BE2C (cell line): ENCODE measurements around the gene MRPL10.

Experiments
- DNase-seq: peaks from one replicate; pipeline ENCODE4 v3.0.0-alpha.2; 2020
- H3K27me3 ChIP-seq: fragments of 250-450 bp; sonication (Bioruptor Pico); 2 replicates; pipeline ENCODE4 v1.5.1; 2020; ENCODE audit warnings: mild to moderate bottlenecking
- H3K36me3 ChIP-seq: fragments of 250-450 bp; sonication (Bioruptor Pico); 2 replicates; pipeline ENCODE4 v1.5.1; 2020; ENCODE audit warnings: mild to moderate bottlenecking
- H3K4me1 ChIP-seq: fragments of 250-450 bp; sonication (Bioruptor Pico); 2 replicates; pipeline ENCODE4 v1.5.1; 2020
- H3K4me3 ChIP-seq: 2 replicates; pipeline ENCODE4 v1.5.1; 2011; ENCODE audit warnings: low read depth, low read length
- H3K9me3 ChIP-seq: fragments of 250-450 bp; sonication (Bioruptor Pico); 2 replicates; pipeline ENCODE4 v1.5.1; 2020
- TF ChIP-seq, protein P1 (sequence below): IDR thresholded peaks from 2 replicates; pipeline ENCODE4 v1.5.1; 2012; ENCODE audit warnings: mild to moderate bottlenecking, low read depth, low read length

MRPL10 gene

GRCh38 chr17:47810901-47811635 is 20.3 kb downstream of the MRPL10 start:
- H3K9me3 ChIP-seq: no peaks in the 10 kb centered on the region
- H3K27me3 ChIP-seq: no peaks in the 10 kb centered on the region
- DNase-seq: no peak

DNA sequence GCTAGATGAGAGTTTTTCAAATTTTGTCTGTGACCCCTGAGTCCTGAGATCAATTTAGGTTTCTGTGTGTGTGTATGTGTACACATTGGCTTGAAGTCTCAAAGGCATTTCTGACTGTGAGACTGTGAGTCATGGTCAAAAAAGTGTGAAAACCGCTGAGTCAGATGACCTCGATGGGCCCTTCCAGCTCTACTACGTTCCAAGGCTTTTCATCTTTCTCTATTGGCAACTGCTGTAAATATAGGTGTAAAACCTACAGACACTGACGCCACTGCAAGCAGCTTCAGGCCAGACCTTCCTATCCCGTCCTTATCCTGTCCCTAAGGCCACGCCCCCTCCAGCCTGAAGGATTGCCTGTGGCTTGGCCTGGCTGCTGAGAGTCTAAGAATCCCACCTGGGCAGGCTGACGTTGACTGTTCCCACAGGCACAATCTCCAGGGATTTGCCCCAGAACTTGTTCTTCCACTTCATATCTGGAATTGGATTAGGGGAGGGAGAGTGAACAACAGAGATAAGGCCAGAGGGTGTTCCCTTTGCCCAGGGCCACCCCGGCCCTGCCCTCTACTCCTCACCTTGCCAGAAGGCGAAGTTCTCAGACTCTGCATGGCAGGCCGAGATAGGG is 21.0 kb downstream of the MRPL10 start:
- Histone ChIP-seq H3K36me3 (peaks cover 23% of the 10 kb centered on the region), H3K27me3 (no peaks in the 10 kb centered on the region), H3K9me3 (no peaks in the 10 kb centered on the region), H3K4me1 (peaks cover 9% of the 10 kb centered on the region), H3K4me3 (no peak overlapping the region)
- TF ChIP-seq, protein P1, sequence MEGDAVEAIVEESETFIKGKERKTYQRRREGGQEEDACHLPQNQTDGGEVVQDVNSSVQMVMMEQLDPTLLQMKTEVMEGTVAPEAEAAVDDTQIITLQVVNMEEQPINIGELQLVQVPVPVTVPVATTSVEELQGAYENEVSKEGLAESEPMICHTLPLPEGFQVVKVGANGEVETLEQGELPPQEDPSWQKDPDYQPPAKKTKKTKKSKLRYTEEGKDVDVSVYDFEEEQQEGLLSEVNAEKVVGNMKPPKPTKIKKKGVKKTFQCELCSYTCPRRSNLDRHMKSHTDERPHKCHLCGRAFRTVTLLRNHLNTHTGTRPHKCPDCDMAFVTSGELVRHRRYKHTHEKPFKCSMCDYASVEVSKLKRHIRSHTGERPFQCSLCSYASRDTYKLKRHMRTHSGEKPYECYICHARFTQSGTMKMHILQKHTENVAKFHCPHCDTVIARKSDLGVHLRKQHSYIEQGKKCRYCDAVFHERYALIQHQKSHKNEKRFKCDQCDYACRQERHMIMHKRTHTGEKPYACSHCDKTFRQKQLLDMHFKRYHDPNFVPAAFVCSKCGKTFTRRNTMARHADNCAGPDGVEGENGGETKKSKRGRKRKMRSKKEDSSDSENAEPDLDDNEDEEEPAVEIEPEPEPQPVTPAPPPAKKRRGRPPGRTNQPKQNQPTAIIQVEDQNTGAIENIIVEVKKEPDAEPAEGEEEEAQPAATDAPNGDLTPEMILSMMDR: no peak
- peak; percentile 54 for DNase-seq

More at GRCh38 chr17:47810901-47811635, 20.3 kb downstream of the MRPL10 start:
- Histone ChIP-seq H3K4me1 (peaks cover 9% of the 10 kb centered on the region), H3K36me3 (peaks cover 25% of the 10 kb centered on the region), H3K4me3 (no peak overlapping the region)
- TF ChIP-seq, protein P1: no peak

GRCh38 chr17:47808830-47809480 is 22.4 kb downstream of the MRPL10 start:
- TF ChIP-seq, protein P1: no peak
- H3K36me3 ChIP-seq: peaks cover 21% of the 10 kb centered on the region
- no peak for DNase-seq
- H3K4me3 ChIP-seq: no peak overlapping the region
- H3K9me3 ChIP-seq: no peaks in the 10 kb centered on the region
- H3K4me1 ChIP-seq: peaks cover 9% of the 10 kb centered on the region
- no peaks in the 10 kb centered on the region for H3K27me3 ChIP-seq

- TF ChIP-seq, protein P1: no peak
- no peak for DNase-seq
- Histone ChIP-seq H3K9me3 (no peaks in the 10 kb centered on the region), H3K27me3 (0 out of 2 replicates have a peak, but pooled peaks cover 3% of the 10 kb centered on the region), H3K4me3 (no peak overlapping the region), H3K36me3 (peaks cover 21% of the 10 kb centered on the region), H3K4me1 (peaks cover 9% of the 10 kb centered on the region)
These were observed 23.1 kb downstream of the MRPL10 start for GRCh38 chr17:47808036-47808829.

DNA sequence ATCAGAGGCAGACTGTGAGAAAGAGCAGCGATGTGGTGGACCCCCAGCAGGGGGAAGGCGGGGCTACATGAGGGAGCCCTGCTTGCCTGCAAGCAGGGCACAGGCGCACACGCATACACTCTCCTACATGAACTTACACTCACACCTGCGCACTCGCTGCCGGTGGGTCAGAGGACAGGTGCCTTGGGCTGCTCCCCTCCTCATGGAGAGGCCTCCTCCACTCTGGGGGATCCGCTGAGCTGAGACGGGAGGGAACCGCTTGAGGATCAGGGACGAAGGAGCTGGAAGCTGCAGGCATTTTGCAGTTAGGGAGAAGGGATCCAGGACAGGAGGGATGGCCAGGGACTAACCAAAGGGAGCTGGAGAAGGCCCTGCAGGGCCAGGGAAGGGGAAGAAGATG is 23.9 kb downstream of the MRPL10 start:
- Histone ChIP-seq H3K36me3 (peaks cover 21% of the 10 kb centered on the region), H3K4me3 (no peak overlapping the region), H3K4me1 (peaks cover 9% of the 10 kb centered on the region)

More for the DNA sequence above, 23.9 kb downstream of the MRPL10 start:
- TF ChIP-seq, protein P1: no peak
- DNase-seq: no peak
- H3K9me3 ChIP-seq: no peaks in the 10 kb centered on the region
- 0 out of 2 replicates have a peak, but pooled peaks cover 3% of the 10 kb centered on the region for H3K27me3 ChIP-seq
